HCT116 (cell line): ENCODE results near the gene MEGF6. TPM values are rescaled to one million over a fixed set of nuclear protein-coding genes. Genes with fewer than 3 reads are reported as not detected.

Source experiments
- ATAC-seq: fragments of 200-7000 bp; cut with Tn5 transposase; 2 replicates; pipeline ENCODE4 v1.9.1; 2020; ENCODE audit warnings: mild to moderate bottlenecking, moderate library complexity
- BruUV-seq: library from RNA; stranded (reverse); fragments of 400-500 nt; replicated peaks from 2 replicates; lab custom pipeline; 2021; lab: Mats Ljungman, UMichigan
- CTCF ChIA-PET: fragments of 300-600 bp; sonication (Branson Sonifier 250); formaldehyde crosslinking; loops from one replicate; lab custom pipeline; 2021; ENCODE audit warnings: antibody characterized with exemption; lab: Charles Lee
- POLR2A ChIA-PET: fragments of 300-600, 350-600 bp; sonication (Branson Sonifier 250); formaldehyde crosslinking; loops from one replicate; lab custom pipeline; 2021; ENCODE audit warnings: antibody characterized with exemption; lab: Charles Lee
- RAD21 ChIA-PET, 2 experiments: fragments of 300-600 bp; sonication (Branson Sonifier 250); formaldehyde crosslinking; loops; one replicate each; lab custom pipeline; 2023; ENCODE audit warnings: low total read pairs in 2 of 2; ENCODE audit not compliant: uncharacterized antibody in 2 of 2, unreplicated experiment in 2 of 2, low non-redundant PET in 1 of 2; lab: Charles Lee
- DNase-seq: peaks from one replicate; pipeline ENCODE4 v3.0.0-alpha.2; 2010; ENCODE audit warnings: low read depth, low spot score
- H2AFZ ChIP-seq: fragments of 200-600 bp; shearing (Covaris generic), sonication (generic); 2 replicates; pipeline ENCODE4 v1.6.1; 2017; ENCODE audit warnings: low read depth, mixed run types, mixed read lengths, antibody characterized with exemption, low read length; ENCODE audit not compliant: poor library complexity, severe bottlenecking
- H3K27ac ChIP-seq: 2 replicates; pipeline ENCODE4 v1.5.1; 2012; ENCODE audit warnings: low read depth, low read length
- H3K27me3 ChIP-seq: fragments of 200-600 bp; sonication (generic); 2 replicates; pipeline ENCODE4 v1.6.1; 2016; ENCODE audit warnings: mixed run types, low read length, mixed read lengths; ENCODE audit not compliant: insufficient read depth
- H3K36me3 ChIP-seq, 2 experiments: fragments of 200-500 bp in 1 of 2; fragments of 200-600 bp in 1 of 2; sonication (Bioruptor generic) in 1 of 2; sonication (generic) in 1 of 2; 2 replicates each; pipeline versions ENCODE4 v1.5.1 to v1.6.1; 2014 to 2016; ENCODE audit warnings: low read length in 2 of 2, inconsistent platforms in 1 of 2, mixed read lengths in 1 of 2, mixed run types in 1 of 2; ENCODE audit not compliant: insufficient read depth in 2 of 2, control insufficient read depth in 1 of 2
- H3K4me1 ChIP-seq, 2 experiments: fragments of 200-600 bp in 1 of 2; sonication (generic) in 1 of 2; 2 replicates each; pipeline versions ENCODE4 v1.5.1 to v1.6.1; 2012 to 2017; ENCODE audit warnings: low read length in 2 of 2, inconsistent platforms in 1 of 2, mild to moderate bottlenecking in 1 of 2, mixed read lengths in 1 of 2, mixed run types in 1 of 2, moderate library complexity in 1 of 2; ENCODE audit not compliant: insufficient read depth in 2 of 2, control insufficient read depth in 1 of 2
- H3K4me2 ChIP-seq: fragments of 200-600 bp; sonication (generic); 2 replicates; pipeline ENCODE4 v1.6.1; 2017; ENCODE audit warnings: mixed run types, low read length, mixed read lengths
- H3K4me3 ChIP-seq, 2 experiments: fragments of 200-600 bp in 1 of 2; sonication (generic) in 1 of 2; replicated peaks in 1 of 2; 2 replicates each; pipeline ENCODE4 v1.5.1; 2011 to 2016; ENCODE audit warnings: low read length in 2 of 2, control low read depth in 1 of 2, low read depth in 1 of 2, mild to moderate bottlenecking in 1 of 2, mixed read lengths in 1 of 2, mixed run types in 1 of 2
- H3K79me2 ChIP-seq: fragments of 200-600 bp; sonication (generic); 2 replicates; pipeline ENCODE4 v1.6.1; 2017; ENCODE audit warnings: mild to moderate bottlenecking, mixed run types, low read length, moderate library complexity, mixed read lengths; ENCODE audit not compliant: insufficient read depth
- H3K9ac ChIP-seq: fragments of 200-600 bp; sonication (generic); 2 replicates; pipeline ENCODE4 v1.6.1; 2016; ENCODE audit warnings: low read length, mixed read lengths
- H3K9me2 ChIP-seq: fragments of 200-600 bp; sonication (generic), shearing (Covaris generic); 2 replicates; pipeline ENCODE4 v1.6.1; 2017; ENCODE audit warnings: mixed run types, mild to moderate bottlenecking, moderate library complexity; ENCODE audit not compliant: insufficient read depth
- H3K9me3 ChIP-seq, 2 experiments: fragments of 200-500 bp in 1 of 2; fragments of 200-600 bp in 1 of 2; sonication (Bioruptor generic) in 1 of 2; sonication (generic) in 1 of 2; 2 replicates each; pipeline ENCODE4 v1.6.1; 2014 to 2017; ENCODE audit warnings: low read length in 2 of 2, mixed read lengths in 2 of 2, inconsistent platforms in 1 of 2, low read depth in 1 of 2, mild to moderate bottlenecking in 1 of 2, mixed run types in 1 of 2, moderate library complexity in 1 of 2; ENCODE audit not compliant: control insufficient read depth in 1 of 2, insufficient read depth in 1 of 2
- H4K20me1 ChIP-seq: fragments of 200-600 bp; sonication (generic), shearing (Covaris generic); 2 replicates; pipeline ENCODE4 v1.6.1; 2017; ENCODE audit warnings: mixed run types, mild to moderate bottlenecking, moderate library complexity; ENCODE audit not compliant: insufficient read depth
- ATF3 ChIP-seq: IDR thresholded peaks from 2 replicates; pipeline ENCODE4 v1.6.1; 2012
- EGR1 ChIP-seq: IDR thresholded peaks from 2 replicates; pipeline ENCODE4 v1.6.1; 2012; ENCODE audit warnings: low read depth
- ELF1 ChIP-seq: IDR thresholded peaks from 2 replicates; pipeline ENCODE4 v1.6.1; 2012; ENCODE audit warnings: low read depth, borderline replicate concordance
- EZH2phosphoT487 ChIP-seq: fragments of 200-600 bp; IDR thresholded peaks from 2 replicates; pipeline ENCODE4 v1.6.1; 2018; ENCODE audit warnings: antibody characterized with exemption, borderline replicate concordance
- MAX ChIP-seq: IDR thresholded peaks from 2 replicates; pipeline ENCODE4 v1.6.1; 2012
- POLR2A ChIP-seq: IDR thresholded peaks from 2 replicates; pipeline ENCODE4 v1.7.0; 2011; ENCODE audit warnings: borderline replicate concordance; ENCODE audit not compliant: insufficient read depth, insufficient read length; ENCODE audit errors: extremely low read depth
- POLR2AphosphoS5 ChIP-seq: IDR thresholded peaks from 2 replicates; pipeline ENCODE4 v1.6.1; 2011; ENCODE audit warnings: mild to moderate bottlenecking, low read depth, low read length, moderate library complexity
- REST ChIP-seq: IDR thresholded peaks from 2 replicates; pipeline ENCODE4 v1.6.1; 2012; ENCODE audit warnings: low read depth
- SIN3A ChIP-seq: IDR thresholded peaks from 2 replicates; pipeline ENCODE4 v1.6.1; 2012; ENCODE audit warnings: low read depth
- SP1 ChIP-seq: IDR thresholded peaks from 2 replicates; pipeline ENCODE4 v1.6.1; 2012; ENCODE audit warnings: low read depth
- TCF7L2 ChIP-seq: IDR thresholded peaks from 2 replicates; pipeline ENCODE4 v1.7.0; 2011; ENCODE audit warnings: borderline replicate concordance, inconsistent platforms; ENCODE audit not compliant: insufficient read depth, insufficient read length; ENCODE audit errors: extremely low read depth
- YY1 ChIP-seq: IDR thresholded peaks from 2 replicates; pipeline ENCODE4 v1.6.1; 2011; ENCODE audit warnings: low read length, low read depth, moderate library complexity, mild to moderate bottlenecking; ENCODE audit not compliant: insufficient replicate concordance; ENCODE audit errors: extremely low read depth
- intact Hi-C: fragments of 100-400 bp; cut with micrococcal nuclease; formaldehyde crosslinking; loops from 2 replicates; pipeline ENCODE4 v1.10.0; 2022
- total RNA-seq: library from RNA; stranded (reverse); gene quantifications from one replicate; pipeline ENCODE4 v1.2.1, GENCODE V29; 2021; ENCODE audit not compliant: unreplicated experiment

The MEGF6 gene
- total RNA-seq, 1 experiment from 2014 or later = 47.6 TPM

GRCh38 chr1:3475839-3476573 is 135.3 kb downstream of the MEGF6 start:
- Histone ChIP-seq H3K9ac (no peak overlapping the region), H3K9me3 (no peaks in the 10 kb centered on the region), H3K79me2 (no peaks in the 10 kb centered on the region), H3K4me2 (no peak overlapping the region), H3K27me3 (no peaks in the 10 kb centered on the region), H3K4me3 (no peak overlapping the region), H3K36me3 (peaks cover 0 to 3% of the 10 kb centered on the region in 2 experiments; a peak in 1 of 4 replicates), H2AFZ (no peak overlapping the region), H3K4me1 (peaks cover 0 to 8% of the 10 kb centered on the region in 2 experiments; a peak in 1 of 4 replicates), H3K9me2 (no peaks in the 10 kb centered on the region), H4K20me1 (no peaks in the 10 kb centered on the region), H3K27ac (no peak overlapping the region)
- DNase-seq (no peak), ATAC-seq (0 out of 2 replicates have a peak, but pooled peaks have one; percentile 19)
- intact Hi-C loops = no loop called here
- ChIA-PET POLR2A (no interaction called here), RAD21 (no interaction called here), CTCF (no interaction called here)
- TF ChIP-seq YY1 (no peak), MAX (no peak), SP1 (no peak), EZH2phosphoT487 (no peak), EGR1 (no peak), POLR2A (no peak), SIN3A (no peak), ELF1 (no peak), REST (no peak), TCF7L2 (no peak), POLR2AphosphoS5 (no peak), ATF3 (no peak)
- BruUV-seq = no TSS peak
